22Rv1 (cell line): ENCODE data around the gene HFM1.
A peak's percentile ranks its signal among the peaks of the same experiment; 100 is the strongest.
"Not testable (repeated sequence)": the region's sequence is repeated elsewhere in the genome, so short reads cannot be mapped to it uniquely, and the experiment has no call there.

Source experiments
- H3K27ac ChIP-seq: fragments of 450-650 bp; 2 replicates; pipeline ENCODE4 v1.5.1; 2017
- CTCF ChIP-seq: fragments of 450-650 bp; IDR thresholded peaks from 2 replicates; pipeline ENCODE4 v1.5.1; 2017; ENCODE audit warnings: mild to moderate bottlenecking
- ZFX ChIP-seq: fragments of 450-650 bp; IDR thresholded peaks from 2 replicates; pipeline ENCODE4 v1.6.1; 2017; ENCODE audit warnings: antibody characterized with exemption, borderline replicate concordance

The HFM1 gene

GRCh38 chr1:91427741-91428140, 23.1 kb upstream of the HFM1 start:
- H3K27ac ChIP-seq: no peak overlapping the region
- TF ChIP-seq CTCF: no peak

- not testable (repeated sequence) for H3K27ac ChIP-seq
Measured at GRCh38 chr1:91422523-91422922, 17.9 kb upstream of the HFM1 start.

DNA sequence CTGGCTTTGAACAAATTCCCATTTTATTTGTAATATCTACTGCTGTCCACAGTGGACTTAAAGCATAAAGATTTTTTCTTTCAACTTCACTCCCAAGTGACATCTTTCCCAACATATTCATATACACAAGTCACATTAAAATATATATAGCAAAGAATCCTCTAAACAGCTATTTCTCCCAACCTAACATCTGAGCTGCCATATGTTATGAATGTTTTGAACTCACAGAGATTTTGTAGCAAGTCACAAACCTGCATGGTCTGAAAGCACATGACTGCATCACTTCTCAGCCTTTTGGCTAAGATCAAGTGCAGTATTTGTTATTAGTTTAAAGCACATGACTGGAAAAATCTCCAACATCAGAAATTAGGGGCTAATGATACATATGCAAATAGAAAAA, 7.7 kb upstream of the HFM1 start:
- no peak for TF ChIP-seq ZFX
- TF ChIP-seq CTCF: no peak

DNA sequence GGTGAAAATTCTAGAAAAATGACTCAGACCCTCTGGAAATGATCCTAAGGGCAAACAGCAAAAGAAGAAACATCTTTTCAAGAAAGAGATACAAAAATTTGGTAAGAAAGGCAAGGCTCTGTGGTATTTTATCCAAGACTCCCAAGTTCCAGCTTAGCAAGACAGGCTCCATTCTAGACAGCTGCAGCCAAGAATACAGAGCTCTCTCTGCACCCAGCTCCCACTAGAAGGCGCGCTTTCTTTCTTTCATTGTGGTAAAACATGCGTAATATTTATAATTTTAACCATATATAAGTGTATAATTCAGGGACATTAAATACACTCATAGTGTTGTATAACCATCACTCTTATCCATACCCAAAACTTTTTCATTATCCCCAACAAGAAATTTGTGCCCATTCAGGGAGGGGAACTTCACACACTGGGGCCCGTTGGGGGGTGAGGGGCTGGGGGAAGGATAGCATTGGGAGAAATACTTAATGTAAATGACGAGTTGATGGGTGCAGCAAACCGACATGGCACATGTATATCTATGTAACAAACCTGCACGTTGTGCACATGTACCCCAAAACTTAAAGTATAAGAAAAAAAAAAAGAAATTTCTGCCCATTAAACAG, 2.2 kb upstream of the HFM1 start:
- H3K27ac ChIP-seq: no peak overlapping the region
- TF ChIP-seq ZFX (no peak), CTCF (peak; percentile 87)

More for the DNA sequence above, 7.7 kb upstream of the HFM1 start:
- no peak overlapping the region for H3K27ac ChIP-seq

- TF ChIP-seq ZFX (no peak), CTCF (peak; percentile 76)
- H3K27ac ChIP-seq: no peak overlapping the region
Measured at GRCh38 chr1:91402023-91402422, 2.6 kb downstream of the HFM1 start.

DNA sequence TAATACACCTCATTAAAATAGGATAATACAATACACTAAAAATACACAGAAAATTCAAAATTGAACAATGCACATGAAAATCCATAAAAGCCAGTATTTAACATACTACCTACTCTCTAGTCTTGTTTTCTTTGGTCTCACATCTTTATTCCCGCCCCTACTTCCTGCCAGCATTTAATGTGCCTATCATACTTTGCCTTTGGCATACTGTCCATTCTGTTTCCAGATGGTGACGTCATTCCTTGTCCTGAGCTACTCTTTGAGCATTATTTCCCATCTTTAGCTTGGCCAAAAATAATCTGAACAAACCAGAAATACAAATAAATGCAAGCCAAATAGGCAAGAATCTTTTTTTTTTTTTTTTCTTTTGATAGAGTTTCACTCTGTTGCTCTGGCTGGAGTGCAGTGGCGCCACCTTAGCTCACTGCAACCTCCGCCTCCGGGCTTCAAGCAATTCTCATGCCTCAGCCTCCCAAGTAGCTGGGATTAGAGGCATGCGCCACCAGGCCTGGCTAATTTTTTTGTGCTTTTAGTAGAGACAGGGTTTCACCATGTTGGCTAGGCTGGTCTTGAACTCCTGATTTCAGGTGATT, 4.4 kb downstream of the HFM1 start:
- H3K27ac ChIP-seq: no peak overlapping the region
- TF ChIP-seq ZFX: no peak
- TF ChIP-seq CTCF: peak; percentile 27; the same call in 1 of the 2 replicates

- TF ChIP-seq CTCF (no peak), ZFX (no peak)
- H3K27ac ChIP-seq: no peak overlapping the region
Measured at GRCh38 chr1:91398291-91398690, 6.3 kb downstream of the HFM1 start.

- TF ChIP-seq ZFX (no peak), CTCF (no peak)
Measured at GRCh38 chr1:91397605-91398004, 7.0 kb downstream of the HFM1 start.

More at GRCh38 chr1:91397605-91398004, 7.0 kb downstream of the HFM1 start:
- no peak overlapping the region for H3K27ac ChIP-seq
